ENCODE data around the gene HOXD13. TPM values are rescaled to one million over a fixed set of nuclear protein-coding genes. Genes with fewer than 3 reads are reported as not detected.

HOXD13 gene
- total RNA-seq, 4 donors from 2014 or later: 1.1 TPM; not detected in 3

DNA sequence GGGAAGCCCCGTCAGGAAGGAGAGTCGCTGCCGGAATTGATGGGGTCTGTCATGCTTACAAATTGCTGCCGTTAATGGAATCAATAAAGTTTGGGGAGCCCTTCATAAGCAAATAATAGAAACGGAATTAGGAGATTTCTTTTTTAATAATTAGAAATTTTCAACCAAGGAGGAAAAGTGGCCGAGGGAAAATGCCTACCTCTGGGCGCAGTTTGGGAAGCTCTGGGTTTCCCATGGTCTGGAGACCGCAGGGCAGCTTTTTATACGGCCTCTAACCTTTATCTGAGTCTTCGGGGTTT, 10.0 kb upstream of the HOXD13 start:
- TF ChIP-seq, protein P1, sequence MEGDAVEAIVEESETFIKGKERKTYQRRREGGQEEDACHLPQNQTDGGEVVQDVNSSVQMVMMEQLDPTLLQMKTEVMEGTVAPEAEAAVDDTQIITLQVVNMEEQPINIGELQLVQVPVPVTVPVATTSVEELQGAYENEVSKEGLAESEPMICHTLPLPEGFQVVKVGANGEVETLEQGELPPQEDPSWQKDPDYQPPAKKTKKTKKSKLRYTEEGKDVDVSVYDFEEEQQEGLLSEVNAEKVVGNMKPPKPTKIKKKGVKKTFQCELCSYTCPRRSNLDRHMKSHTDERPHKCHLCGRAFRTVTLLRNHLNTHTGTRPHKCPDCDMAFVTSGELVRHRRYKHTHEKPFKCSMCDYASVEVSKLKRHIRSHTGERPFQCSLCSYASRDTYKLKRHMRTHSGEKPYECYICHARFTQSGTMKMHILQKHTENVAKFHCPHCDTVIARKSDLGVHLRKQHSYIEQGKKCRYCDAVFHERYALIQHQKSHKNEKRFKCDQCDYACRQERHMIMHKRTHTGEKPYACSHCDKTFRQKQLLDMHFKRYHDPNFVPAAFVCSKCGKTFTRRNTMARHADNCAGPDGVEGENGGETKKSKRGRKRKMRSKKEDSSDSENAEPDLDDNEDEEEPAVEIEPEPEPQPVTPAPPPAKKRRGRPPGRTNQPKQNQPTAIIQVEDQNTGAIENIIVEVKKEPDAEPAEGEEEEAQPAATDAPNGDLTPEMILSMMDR (IDR thresholded peaks at IDR 0.05; ENCODE audit: low read depth): no peak

DNA sequence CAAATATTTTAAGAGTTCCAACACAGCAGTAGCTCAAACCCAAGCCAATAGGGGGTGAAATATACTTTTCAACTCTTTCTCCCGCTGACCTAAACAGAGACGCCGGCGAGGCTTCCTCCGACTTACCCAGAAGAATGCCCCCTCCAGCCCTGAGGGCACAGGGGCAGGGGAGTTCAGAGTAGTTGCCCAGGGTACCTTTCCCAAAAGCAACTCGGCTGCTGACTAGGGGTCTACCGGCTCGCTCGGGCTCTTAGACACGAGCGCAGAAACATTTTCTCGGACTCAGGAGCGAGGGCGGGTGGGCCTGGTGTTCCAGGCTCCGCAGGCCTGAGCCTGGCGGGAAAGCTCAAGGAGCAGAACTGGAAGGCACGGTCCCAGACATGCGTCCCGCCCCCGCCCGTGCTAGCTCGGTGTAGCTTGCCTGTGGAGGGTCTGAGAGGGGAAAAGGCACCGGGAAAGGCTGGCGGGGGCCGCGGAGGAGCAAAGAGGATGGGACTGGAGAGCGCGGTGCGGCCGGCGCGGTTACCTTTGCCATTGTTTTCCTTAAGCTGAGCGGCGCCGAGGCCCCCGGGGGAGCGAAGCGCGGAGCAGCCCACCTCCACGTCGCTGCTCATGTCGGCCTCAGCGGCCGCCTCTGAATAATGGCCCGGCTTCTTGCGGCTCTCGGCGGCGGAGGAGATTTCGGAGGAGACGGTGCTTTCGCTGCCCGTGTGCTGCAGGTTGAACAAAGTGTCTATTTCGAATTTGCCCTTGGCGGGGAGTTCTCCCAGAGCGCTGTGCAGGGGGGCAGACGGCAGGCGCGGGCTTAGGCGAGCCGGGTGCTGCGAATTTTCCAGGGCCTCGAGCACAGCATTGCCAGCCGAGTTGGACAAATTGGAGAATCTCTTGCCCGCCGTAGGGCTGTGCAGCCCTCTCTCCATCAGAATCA, 9.4 kb upstream of the HOXD13 start:
- TF ChIP-seq, protein P1 (IDR thresholded peaks at IDR 0.05; ENCODE audit: low read depth): no peak

DNA sequence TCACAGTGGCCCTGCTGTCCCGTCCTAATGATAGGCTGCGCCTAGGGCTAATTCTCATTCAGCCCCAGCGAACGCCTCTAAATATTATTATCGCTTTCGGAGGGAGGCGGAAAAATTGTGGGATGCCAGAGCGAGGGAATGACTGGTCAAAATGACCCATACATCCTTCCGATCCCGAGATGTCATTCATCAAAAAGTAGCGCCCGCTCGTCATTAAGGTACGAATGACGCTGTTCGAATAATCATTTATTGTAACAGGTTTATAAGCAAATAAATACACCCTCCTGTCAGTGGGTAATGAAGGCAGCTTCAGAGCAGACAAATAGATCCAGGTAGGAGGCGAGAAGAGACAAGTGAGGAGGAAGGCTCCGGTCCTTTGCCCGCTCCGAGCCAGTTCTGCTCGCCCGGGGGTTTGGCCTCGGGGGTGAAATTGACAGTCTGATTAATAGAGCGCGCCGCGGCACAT, 8.7 kb upstream of the HOXD13 start, which contains the start of gene EVX2:
EVX2 (minus strand) TSS at position 167 of the 466 bp plus-strand sequence. CDS start 186 bp downstream, outside the sequence.
- TF ChIP-seq, protein P1 (IDR thresholded peaks at IDR 0.05; ENCODE audit: low read depth): no peak

DNA sequence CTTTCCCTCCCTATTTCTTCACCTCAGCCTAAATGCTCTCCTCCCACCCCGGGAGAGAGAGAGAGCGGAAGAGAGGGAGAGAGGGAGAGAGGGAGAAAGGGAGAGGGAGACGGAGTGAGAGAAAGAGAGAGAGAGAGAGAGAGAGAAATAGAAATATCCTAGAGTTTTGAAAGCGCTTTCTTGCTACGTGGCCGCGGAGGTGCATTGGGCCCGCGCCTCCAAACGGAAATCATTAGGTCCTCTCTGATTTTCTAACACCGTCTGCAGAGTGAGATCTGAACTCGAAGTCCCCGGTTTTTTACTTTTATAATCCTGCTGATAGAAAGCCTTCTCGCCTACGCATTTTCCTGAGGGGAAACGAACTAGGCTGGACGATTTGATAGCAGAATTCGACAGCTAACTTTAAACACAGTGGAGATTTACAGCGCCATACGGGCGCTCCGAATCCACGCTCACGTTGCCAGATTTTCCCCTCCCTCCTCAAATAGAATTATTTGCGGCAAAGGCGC, 7.9 kb upstream of the HOXD13 start:
- TF ChIP-seq, protein P1 (IDR thresholded peaks at IDR 0.05; ENCODE audit: low read depth): no peak

DNA sequence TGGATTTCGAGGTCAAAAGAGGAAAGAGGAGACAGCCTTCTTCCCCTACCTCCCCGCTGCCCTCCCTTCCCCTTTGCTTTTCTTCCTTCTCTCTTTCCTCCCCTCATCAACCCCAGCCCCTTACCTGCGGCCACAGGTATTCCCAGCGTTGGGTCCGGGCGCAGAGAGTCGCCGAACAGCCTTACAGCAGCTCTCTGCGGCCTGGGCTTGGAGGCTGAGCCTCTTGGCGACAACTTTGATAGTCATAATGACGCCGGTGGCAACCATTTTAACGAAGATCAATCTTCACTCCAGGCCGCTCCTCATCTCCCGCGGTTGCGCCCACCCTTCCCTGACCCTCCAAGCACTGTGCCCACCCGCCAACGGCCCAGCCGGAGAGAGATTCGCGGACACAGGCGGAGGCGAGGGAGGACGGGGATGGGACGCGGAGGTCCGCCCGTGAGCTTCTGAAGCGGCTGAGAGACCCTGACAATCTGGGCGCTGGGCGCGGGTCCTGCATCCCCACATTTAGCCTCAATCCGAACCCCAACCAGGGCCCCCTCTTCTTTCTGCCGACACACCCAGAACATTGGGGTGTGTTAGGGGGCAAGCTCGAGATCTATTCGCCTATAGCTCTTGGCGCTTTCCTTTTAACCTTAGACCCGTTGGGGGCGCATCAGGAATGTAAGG, 7.3 kb upstream of the HOXD13 start:
- TF ChIP-seq, protein P1 (IDR thresholded peaks at IDR 0.05; ENCODE audit: low read depth): no peak

DNA sequence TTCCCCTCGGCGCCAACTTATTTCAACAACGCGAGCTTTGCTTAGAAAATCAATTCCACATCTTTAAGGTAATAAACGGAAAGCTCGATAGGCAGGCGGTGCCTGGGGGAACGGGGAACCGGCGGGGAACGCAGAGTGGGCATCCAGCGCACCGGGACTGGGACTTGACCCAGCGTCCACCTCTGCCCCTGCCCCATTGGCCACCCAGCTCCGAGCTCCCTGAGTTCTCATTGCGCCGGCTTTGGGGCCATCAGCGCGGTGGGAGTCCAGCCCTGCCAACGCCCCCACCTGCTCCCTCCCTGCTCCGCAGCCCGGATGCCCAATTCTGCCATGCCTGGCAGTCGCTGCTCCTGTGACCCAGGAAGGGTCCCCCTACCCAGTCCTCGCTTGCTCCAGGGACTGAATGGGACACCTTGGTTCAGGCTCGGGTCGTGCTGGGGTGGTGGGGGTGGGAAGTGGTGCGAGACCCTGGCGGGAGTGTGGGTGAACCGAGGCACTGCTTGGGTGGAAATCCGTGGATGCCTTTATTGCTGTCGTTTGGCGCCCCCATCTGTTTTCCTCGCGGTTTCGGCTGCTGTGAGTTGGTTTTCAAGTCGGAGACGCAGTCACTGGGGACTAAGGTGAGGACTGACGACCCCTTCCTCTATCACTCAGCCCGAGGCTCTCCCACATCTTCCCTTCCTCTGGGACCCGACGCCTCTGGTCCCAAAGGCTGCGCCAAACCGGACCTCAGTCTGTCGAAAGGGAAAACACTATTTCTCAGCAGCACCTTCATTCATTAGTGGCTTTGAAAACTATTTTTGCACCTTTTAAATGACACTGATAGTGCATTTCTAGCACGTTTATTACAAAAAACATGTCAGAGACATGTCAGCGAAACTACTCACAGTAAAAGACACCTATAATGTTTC, 6.4 kb upstream of the HOXD13 start:
- TF ChIP-seq, protein P1 (IDR thresholded peaks at IDR 0.05; ENCODE audit: low read depth): no peak

Measured in subcutaneous adipose tissue (tissue), 4 donors.